Transverse colon (tissue), 4 donors: ENCODE results near the gene PHETA1.
"Not testable (repeated sequence)": the region's sequence is repeated elsewhere in the genome, so short reads cannot be mapped to it uniquely, and the experiment has no call there.

Experiments used
- CTCF ChIP-seq, 5 experiments: fragments of 200-600 bp in 3 of 5; fragments of 450-650 bp in 2 of 5; sonication (generic) in 3 of 5; IDR thresholded peaks; 1 replicate in 2 of 5; 2 replicates in 3 of 5; pipeline ENCODE4 v1.5.1; 2016 to 2017; ENCODE audit warnings: antibody characterized with exemption in 5 of 5, inconsistent platforms in 3 of 5, mild to moderate bottlenecking in 2 of 5, moderate library complexity in 1 of 5
- POLR2A ChIP-seq: fragments of 450-650 bp; IDR thresholded peaks from one replicate; pipeline ENCODE4 v1.6.1; 2016; ENCODE audit warnings: antibody characterized with exemption, mild to moderate bottlenecking, moderate library complexity
- POLR2AphosphoS5 ChIP-seq, 3 donors: sonication (generic); formaldehyde crosslinking; IDR thresholded peaks; one replicate each; pipeline ENCODE4 v1.6.1; 2016; ENCODE audit warnings: antibody characterized with exemption in 3 of 3

GRCh38 chr12:111373231-111373630 is 4.3 kb upstream of the PHETA1 start:
- TF ChIP-seq POLR2A; CTCF (IDR thresholded peaks at IDR 0.05); POLR2AphosphoS5 (IDR thresholded peaks at IDR 0.05): not testable (repeated sequence)
